ES-I3 (cell line): ENCODE measurements around the gene CD8A.

Experiments
- H3K36me3 ChIP-seq: 2 replicates; pipeline ENCODE4 v1.6.1; 2013; ENCODE audit warnings: mild to moderate bottlenecking, low read length, control low read depth, moderate library complexity; ENCODE audit not compliant: insufficient read depth
- H3K4me1 ChIP-seq: 2 replicates; pipeline ENCODE4 v1.6.1; 2013; ENCODE audit warnings: mild to moderate bottlenecking, control low read depth, low read length; ENCODE audit not compliant: insufficient read depth
- H3K9ac ChIP-seq: 2 replicates; pipeline ENCODE4 v1.6.1; 2013; ENCODE audit warnings: low read depth, mild to moderate bottlenecking, low read length, moderate library complexity
- H3K9me3 ChIP-seq: 2 replicates; pipeline ENCODE4 v1.6.1; 2013; ENCODE audit warnings: mild to moderate bottlenecking, low read length, moderate library complexity; ENCODE audit not compliant: control insufficient read depth, insufficient read depth

Gene CD8A

GRCh38 chr2:86822668-86823345, 32.1 kb upstream of the CD8A start:
- Histone ChIP-seq H3K36me3 (no peaks in the 10 kb centered on the region), H3K9me3 (peaks cover 6% of the 10 kb centered on the region), H3K9ac (no peak overlapping the region), H3K4me1 (no peaks in the 10 kb centered on the region)

- Histone ChIP-seq H3K4me1 (no peaks in the 10 kb centered on the region), H3K9me3 (peaks cover 6% of the 10 kb centered on the region), H3K36me3 (no peaks in the 10 kb centered on the region), H3K9ac (no peak overlapping the region)
Measured at GRCh38 chr2:86821842-86822241, 31.1 kb upstream of the CD8A start.

- H3K4me1 ChIP-seq = no peaks in the 10 kb centered on the region
- H3K9ac ChIP-seq = no peak overlapping the region
Measured at GRCh38 chr2:86821306-86821705, 30.6 kb upstream of the CD8A start.

GRCh38 chr2:86818957-86819356, 28.2 kb upstream of the CD8A start:
- peaks cover 6% of the 10 kb centered on the region for H3K9me3 ChIP-seq
- H3K36me3 ChIP-seq = no peaks in the 10 kb centered on the region
- no peaks in the 10 kb centered on the region for H3K4me1 ChIP-seq
- H3K9ac ChIP-seq = no peak overlapping the region

More at GRCh38 chr2:86821306-86821705, 30.6 kb upstream of the CD8A start:
- Histone ChIP-seq H3K9me3 (peaks cover 6% of the 10 kb centered on the region), H3K36me3 (no peaks in the 10 kb centered on the region)

GRCh38 chr2:86818114-86818801, 27.5 kb upstream of the CD8A start:
- Histone ChIP-seq H3K9me3 (peaks cover 6% of the 10 kb centered on the region), H3K9ac (no peak overlapping the region), H3K4me1 (no peaks in the 10 kb centered on the region), H3K36me3 (no peaks in the 10 kb centered on the region)

GRCh38 chr2:86815611-86816010, 24.9 kb upstream of the CD8A start:
- Histone ChIP-seq H3K9ac (no peak overlapping the region), H3K36me3 (no peaks in the 10 kb centered on the region), H3K4me1 (no peaks in the 10 kb centered on the region), H3K9me3 (no peaks in the 10 kb centered on the region)

GRCh38 chr2:86809481-86810121, 18.9 kb upstream of the CD8A start:
- Histone ChIP-seq H3K9ac (no peak overlapping the region), H3K9me3 (no peaks in the 10 kb centered on the region), H3K36me3 (no peaks in the 10 kb centered on the region), H3K4me1 (no peaks in the 10 kb centered on the region)

GRCh38 chr2:86808315-86809161, 17.8 kb upstream of the CD8A start:
- H3K9me3 ChIP-seq = no peaks in the 10 kb centered on the region
- H3K36me3 ChIP-seq = no peaks in the 10 kb centered on the region
- peak overlapping the region; percentile 51; the same call in 1 of the 2 replicates for H3K9ac ChIP-seq
- no peaks in the 10 kb centered on the region for H3K4me1 ChIP-seq

GRCh38 chr2:86807468-86808275, 17.0 kb upstream of the CD8A start:
- H3K36me3 ChIP-seq = no peaks in the 10 kb centered on the region
- H3K9ac ChIP-seq = peak overlapping the region; percentile 51
- no peaks in the 10 kb centered on the region for H3K9me3 ChIP-seq
- H3K4me1 ChIP-seq = no peaks in the 10 kb centered on the region

- Histone ChIP-seq H3K9me3 (no peaks in the 10 kb centered on the region), H3K9ac (peak overlapping the region; percentile 51), H3K36me3 (no peaks in the 10 kb centered on the region), H3K4me1 (no peaks in the 10 kb centered on the region)
Measured at GRCh38 chr2:86807133-86807467, 16.4 kb upstream of the CD8A start.

- H3K9me3 ChIP-seq = no peaks in the 10 kb centered on the region
- H3K4me1 ChIP-seq = no peaks in the 10 kb centered on the region
- no peak overlapping the region for H3K9ac ChIP-seq
- H3K36me3 ChIP-seq = no peaks in the 10 kb centered on the region
Measured at GRCh38 chr2:86806059-86806857, 15.5 kb upstream of the CD8A start.

GRCh38 chr2:86800856-86801567, 10.3 kb upstream of the CD8A start:
- H3K9ac ChIP-seq = no peak overlapping the region
- H3K9me3 ChIP-seq = peaks cover 7% of the 10 kb centered on the region
- no peaks in the 10 kb centered on the region for H3K4me1 ChIP-seq
- H3K36me3 ChIP-seq = no peaks in the 10 kb centered on the region

- Histone ChIP-seq H3K9me3 (peaks cover 11% of the 10 kb centered on the region), H3K36me3 (no peaks in the 10 kb centered on the region), H3K9ac (no peak overlapping the region), H3K4me1 (no peaks in the 10 kb centered on the region)
Measured at GRCh38 chr2:86794861-86795260, 4.1 kb upstream of the CD8A start.
